ENCODE results near the gene NDUFB3. TPM values are rescaled to one million over a fixed set of nuclear protein-coding genes. Genes with fewer than 3 reads are reported as not detected.

NDUFB3 gene
- total and polyA plus RNA-seq, 10 of the 15 experiments (the other 5 are each of a cell fraction or from before 2014, with no cell fraction given) = 115 to 1,059 (median 187) TPM

GRCh38 chr2:201132518-201132917, 60.7 kb downstream of the NDUFB3 start:
- Histone ChIP-seq H3K9ac (ENCODE audit: control insufficient read depth, insufficient read depth, low read length) (peak overlapping the region; percentile 67), H3K4me1 (ENCODE audit: control insufficient read depth, insufficient read depth, low read length) (peaks cover 8% of the 10 kb centered on the region), H3K4me2 (ENCODE audit: control insufficient read depth, insufficient read depth) (peak overlapping the region; percentile 94; the same call in 1 of the 2 replicates), H3K79me2 (ENCODE audit: control insufficient read depth, insufficient read depth, low read length) (peaks cover 94% of the 10 kb centered on the region), H3K27me3 (replicated peaks in 1 of 2; ENCODE audit: control insufficient read depth in 2 of 2, insufficient read depth in 2 of 2, low read length in 1 of 2) (no peaks in the 10 kb centered on the region), H3K4me3 (peak overlapping the region; percentile 54), H3K27ac (ENCODE audit: control insufficient read depth, insufficient read depth) (peak overlapping the region; percentile 99), H2AFZ (ENCODE audit: control insufficient read depth, low read depth, low read length) (no peak overlapping the region), H3K9me3 (replicated peaks; ENCODE audit: control insufficient read depth, insufficient read depth, low read length) (no peaks in the 10 kb centered on the region), H4K20me1 (ENCODE audit: control insufficient read depth, insufficient read depth) (no peaks in the 10 kb centered on the region; the same call in 1 of the 2 replicates), H3K36me3 (ENCODE audit: control insufficient read depth in 2 of 2, insufficient read depth in 2 of 2, low read length in 1 of 2) (peaks cover 10 to 31% of the 10 kb centered on the region in 2 experiments)
- ATAC-seq (peak; percentile 37), FAIRE-seq (peak; percentile 79), DNase-seq (ENCODE audit: low read depth, low spot score) (no peak)
- ChIA-PET CTCF (interaction anchor here (0.8 to 5.0 kb wide), 10 partner anchors 11 to 101 kb away, joined by 3 to 38 read pairs (median 8); partner anchors contain the start of gene CFLAR), POLR2A (interaction anchor here (1.0 to 5.6 kb wide), 8 partner anchors 13 to 50 kb away, joined by 3 to 127 read pairs (median 5); partner anchors contain the start of genes CASP10 and CFLAR), RAD21 (ENCODE audit: unreplicated experiment) (interaction anchor here (1.0 to 5.4 kb wide), 9 partner anchors 11 to 62 kb away, joined by 3 to 52 read pairs (median 5); no protein-coding TSS in a partner anchor), SMC1A (ENCODE audit: uncharacterized antibody, unreplicated experiment) (interaction anchor here (0.6 to 6.6 kb wide), 10 partner anchors 9 to 188 kb away, joined by 3 to 143 read pairs (median 4); partner anchors contain the start of genes CASP10 and CFLAR)
- WGBS (ENCODE audit: insufficient coverage, insufficient replicate concordance, low lambda C conversion rate, missing lambda C conversion rate) = 0% methylated on average over 1 of the region's 1 CpG
- in situ Hi-C loops (cut with MboI) (no loop called here), intact Hi-C loops (cut with micrococcal nuclease; ENCODE audit: unreplicated experiment) (loop anchor here (10.0 kb wide), 1 partner anchor 1178 kb away; the partner anchor contains the start of genes MAIP1 and TYW5)
- no TSS peak for BruUV-seq (replicated peaks)
- TF ChIP-seq RAD21 (IDR thresholded peaks at IDR 0.05; ENCODE audit: insufficient read depth, low read depth, low read length) (no peak), JUNB (IDR thresholded peaks at IDR 0.05) (peak; percentile 94), TCF3 (IDR thresholded peaks at IDR 0.05; ENCODE audit: borderline replicate concordance, insufficient read depth, low read depth, low read length) (0 out of 2 replicates have a peak, but pooled peaks have one; percentile 36), REST (IDR thresholded peaks at IDR 0.05; ENCODE audit: low read depth, low read length) (no peak), KLF5 (IDR thresholded peaks at IDR 0.05; ENCODE audit: partially characterized antibody) (no peak), CREM (IDR thresholded peaks at IDR 0.05; ENCODE audit: low read depth) (peak; percentile 76), NFYB (IDR thresholded peaks at IDR 0.05; ENCODE audit: insufficient read depth, low read depth, low read length) (no peak), ZNF274 (IDR thresholded peaks at IDR 0.05; ENCODE audit: insufficient read depth, insufficient read length) (no peak), IRF5 (IDR thresholded peaks at IDR 0.05; ENCODE audit: borderline replicate concordance) (no peak), POLR2AphosphoS2 (IDR thresholded peaks at IDR 0.05; ENCODE audit: low read depth, low read length) (no peak), ZNF24 (IDR thresholded peaks at IDR 0.05) (no peak), ZSCAN29 (IDR thresholded peaks at IDR 0.05) (no peak), HDAC2 (IDR thresholded peaks at IDR 0.05) (no peak), IRF4 (IDR thresholded peaks at IDR 0.05; ENCODE audit: low read depth, low read length) (peak; percentile 38; the same call in 1 of the 2 replicates), HDAC6 (IDR thresholded peaks at IDR 0.05; ENCODE audit: unreplicated experiment) (no peak), ZNF622 (IDR thresholded peaks at IDR 0.05) (no peak), PRDM15 (CRISPR knock-in tag; IDR thresholded peaks at IDR 0.05) (no peak)
